HG03432 (cell line): ENCODE measurements around the gene PIK3R5.
"Not testable (repeated sequence)": the region's sequence is repeated elsewhere in the genome, so short reads cannot be mapped to it uniquely, and the experiment has no call there.

Experiments
- ATAC-seq: cut with Tn5 transposase; IDR thresholded peaks from one replicate; pipeline ENCODE4 v1.9.1; 2021; ENCODE audit warnings: mild to moderate bottlenecking, moderate library complexity; ENCODE audit not compliant: unreplicated experiment

The PIK3R5 gene

GRCh38 chr17:8965394-8966168 lies at the start of gene PIK3R5:
Gene PIK3R5, minus strand, starts transcription at chr17:8965707. Its CDS starts 54,213 bp downstream, at chr17:8911494.
- peak; percentile 77 for ATAC-seq

- ATAC-seq = no peak
Observed at GRCh38 chr17:9011001-9011400, 45.5 kb upstream of the PIK3R5 start.

- no peak for ATAC-seq
Observed at GRCh38 chr17:9009737-9010136, 44.2 kb upstream of the PIK3R5 start.

GRCh38 chr17:9009096-9009495 lies 43.6 kb upstream of the PIK3R5 start:
- ATAC-seq = no peak

- ATAC-seq = no peak
Observed at GRCh38 chr17:9007052-9007714, 41.7 kb upstream of the PIK3R5 start.

- no peak for ATAC-seq
Observed at GRCh38 chr17:9006175-9006767, 40.8 kb upstream of the PIK3R5 start.

GRCh38 chr17:9004961-9005285 lies 39.4 kb upstream of the PIK3R5 start:
- no peak for ATAC-seq

GRCh38 chr17:9004132-9004960 lies 38.8 kb upstream of the PIK3R5 start:
- ATAC-seq = no peak

- ATAC-seq = no peak
Observed at GRCh38 chr17:9003355-9004131, 38.0 kb upstream of the PIK3R5 start.

- ATAC-seq = no peak
Observed at GRCh38 chr17:9002606-9003354, 37.3 kb upstream of the PIK3R5 start.

- ATAC-seq = no peak
Observed at GRCh38 chr17:9002227-9002605, 36.7 kb upstream of the PIK3R5 start.

GRCh38 chr17:9001559-9001958 lies 36.1 kb upstream of the PIK3R5 start:
- no peak for ATAC-seq

- no peak for ATAC-seq
Observed at GRCh38 chr17:8997994-8998628, 32.6 kb upstream of the PIK3R5 start.

GRCh38 chr17:8995711-8996110 lies 30.2 kb upstream of the PIK3R5 start:
- no peak for ATAC-seq

GRCh38 chr17:8994319-8994718 lies 28.8 kb upstream of the PIK3R5 start:
- no peak for ATAC-seq

GRCh38 chr17:8991514-8992285 lies 26.2 kb upstream of the PIK3R5 start:
- ATAC-seq = no peak

GRCh38 chr17:8988263-8988935 lies 22.9 kb upstream of the PIK3R5 start:
- not testable (repeated sequence) for ATAC-seq

- no peak for ATAC-seq
Observed at GRCh38 chr17:8986295-8986694, 20.8 kb upstream of the PIK3R5 start.
